GM23338 (cell line): ENCODE measurements around the gene RASSF10. TPM values are rescaled to one million over a fixed set of nuclear protein-coding genes. Genes with fewer than 3 reads are reported as not detected.

Source experiments
- ATAC-seq: fragments of 200-7000 bp; cut with Tn5 transposase; 3 replicates; pipeline ENCODE4 v1.9.1; 2020
- DNase-seq: peaks from one replicate; pipeline ENCODE4 v3.0.0-alpha.2; 2015; ENCODE audit warnings: low spot score
- H2AFZ ChIP-seq: fragments of 200-600 bp; sonication (generic); 2 replicates; pipeline ENCODE4 v1.8.0; 2016; ENCODE audit warnings: antibody characterized with exemption, mild to moderate bottlenecking, moderate library complexity
- H3F3A ChIP-seq: fragments of 200-600 bp; sonication (generic); replicated peaks from 2 replicates; pipeline ENCODE4 v1.8.0; 2017; ENCODE audit warnings: antibody characterized with exemption, mixed run types, low read depth
- H3K27ac ChIP-seq: fragments of 200-600 bp; sonication (generic); 2 replicates; pipeline ENCODE4 v1.6.1; 2016; ENCODE audit warnings: low read depth
- H3K27me3 ChIP-seq: fragments of 200-600 bp; sonication (generic); 2 replicates; pipeline ENCODE4 v1.8.0; 2016; ENCODE audit warnings: mild to moderate bottlenecking, mixed run types, moderate library complexity; ENCODE audit not compliant: insufficient read depth
- H3K36me3 ChIP-seq: fragments of 200-600 bp; sonication (generic); 2 replicates; pipeline ENCODE4 v1.8.0; 2016; ENCODE audit warnings: mild to moderate bottlenecking; ENCODE audit not compliant: insufficient read depth
- H3K4me1 ChIP-seq: fragments of 200-600 bp; sonication (generic); 2 replicates; pipeline ENCODE4 v1.8.0; 2016; ENCODE audit warnings: mild to moderate bottlenecking, moderate library complexity; ENCODE audit not compliant: insufficient read depth
- H3K4me2 ChIP-seq: fragments of 200-600 bp; sonication (generic); 2 replicates; pipeline ENCODE4 v1.7.1; 2017; ENCODE audit warnings: mixed run types
- H3K4me3 ChIP-seq: fragments of 200-600 bp; sonication (generic); 2 replicates; pipeline ENCODE4 v1.6.1; 2016; ENCODE audit warnings: mixed run types
- H3K79me2 ChIP-seq: fragments of 200-600 bp; sonication (generic); replicated peaks from 2 replicates; pipeline ENCODE4 v1.8.0; 2017; ENCODE audit warnings: mild to moderate bottlenecking; ENCODE audit not compliant: insufficient read depth
- H3K9me2 ChIP-seq: fragments of 200-600 bp; sonication (generic); 2 replicates; pipeline ENCODE4 v1.8.0; 2017; ENCODE audit not compliant: insufficient read depth
- H4K20me1 ChIP-seq: fragments of 200-600 bp; sonication (generic); replicated peaks from 2 replicates; pipeline ENCODE4 v1.8.0; 2017; ENCODE audit warnings: mild to moderate bottlenecking; ENCODE audit not compliant: insufficient read depth
- H3K27ac Mint-ChIP-seq: 2 replicates; pipeline ENCODE4 v1.8.0; 2020; ENCODE audit warnings: inconsistent platforms, mild to moderate bottlenecking, moderate library complexity, mixed read lengths
- H3K27me3 Mint-ChIP-seq: 3 replicates; pipeline ENCODE4 v1.8.0; 2022; ENCODE audit warnings: low read depth, mild to moderate bottlenecking, moderate library complexity, mixed read lengths, inconsistent platforms; ENCODE audit not compliant: insufficient read depth, poor library complexity
- H3K36me3 Mint-ChIP-seq: 3 replicates; pipeline ENCODE4 v1.8.0; 2021; ENCODE audit warnings: low read depth, mild to moderate bottlenecking, inconsistent platforms, moderate library complexity, mixed read lengths
- H3K4me1 Mint-ChIP-seq: 3 replicates; pipeline ENCODE4 v1.8.0; 2020; ENCODE audit warnings: mild to moderate bottlenecking, inconsistent platforms, mixed read lengths
- H3K4me3 Mint-ChIP-seq: 3 replicates; pipeline ENCODE4 v1.8.0; 2021; ENCODE audit warnings: moderate library complexity, mild to moderate bottlenecking, inconsistent platforms, mixed read lengths
- H3K9me3 Mint-ChIP-seq: 3 replicates; pipeline ENCODE4 v1.8.0; 2020; ENCODE audit warnings: moderate library complexity, mild to moderate bottlenecking, inconsistent platforms, mixed read lengths
- EZH2phosphoT487 ChIP-seq: fragments of 200-600 bp; sonication (generic); IDR thresholded peaks from one replicate; pipeline ENCODE4 v1.8.1; 2018; ENCODE audit warnings: antibody characterized with exemption; ENCODE audit not compliant: unreplicated experiment
- JUNB ChIP-seq: IDR thresholded peaks from one replicate; pipeline ENCODE4 v1.6.1; 2016; ENCODE audit warnings: antibody characterized with exemption; ENCODE audit not compliant: unreplicated experiment
- ZNF114 ChIP-seq: fragments of 250-450 bp; sonication (Bioruptor Pico); IDR thresholded peaks from 2 replicates; pipeline ENCODE4 v1.5.0; 2020; ENCODE audit warnings: mild to moderate bottlenecking, moderate library complexity
- ZNF331 ChIP-seq: fragments of 250-450 bp; sonication (Bioruptor Pico); IDR thresholded peaks from 2 replicates; pipeline ENCODE4 v1.5.0; 2020; ENCODE audit warnings: low read depth, mild to moderate bottlenecking, moderate library complexity
- polyA plus RNA-seq: library from polyadenylated mRNA; unstranded; fragments of >200 nt; fragmentation: Nextera tagmentation; extraction: Ambion mirVana; gene quantifications from 2 replicates; pipeline ENCODE4 v1.2.1, GENCODE V29; 2016
- total RNA-seq: library from RNA; depleted of rRNA; stranded (reverse); fragments of >200 nt; shearing (Covaris generic); gene quantifications from 2 replicates; pipeline ENCODE4 v1.2.3, GENCODE V29; 2014
- TF ChIP-seq, protein P1 (sequence below): fragments of 250-450 bp; sonication (Bioruptor Pico); IDR thresholded peaks from 2 replicates; pipeline ENCODE4 v1.5.0; 2020; ENCODE audit warnings: mild to moderate bottlenecking, moderate library complexity
- TF ChIP-seq, protein P2 (sequence below): IDR thresholded peaks from one replicate; pipeline ENCODE4 v1.6.1; 2018; ENCODE audit warnings: antibody characterized with exemption; ENCODE audit not compliant: unreplicated experiment
- TF ChIP-seq, protein P3 (sequence below): IDR thresholded peaks from 2 replicates; pipeline ENCODE4 v1.6.1; 2016; ENCODE audit warnings: antibody characterized with exemption

RASSF10 gene
- total and polyA plus RNA-seq, 2 experiments from 2014 or later = 0.13 to 1.8 TPM

DNA sequence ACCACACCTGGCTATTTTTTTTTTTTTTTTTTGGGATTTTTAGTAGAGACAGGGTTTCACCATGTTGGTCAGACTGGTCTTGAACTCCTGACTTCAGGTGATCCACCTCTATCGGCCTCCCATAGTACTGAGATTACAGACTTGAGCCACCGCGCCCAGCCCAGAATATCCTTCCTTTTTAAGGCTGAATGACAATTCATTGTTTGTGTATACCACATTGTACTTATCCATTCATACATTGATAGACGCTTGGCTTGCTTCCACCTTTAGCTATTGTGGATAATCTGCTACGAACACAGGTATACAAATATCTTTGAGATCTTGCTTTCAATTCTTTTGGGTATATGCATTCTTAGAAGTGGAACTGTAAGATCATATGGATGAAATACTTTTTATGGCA, 10.8 kb upstream of the RASSF10 start:
- ATAC-seq (no peak), DNase-seq (no peak)
- H3K4me2 ChIP-seq = no peak overlapping the region
- H3K4me3 ChIP-seq = no peak overlapping the region
- Mint-ChIP-seq H3K9me3 (peaks cover 19% of the 10 kb centered on the region), H3K4me1 (peaks cover 3% of the 10 kb centered on the region; the same call in 1 of the 3 replicates), H3K27me3 (peaks cover 3% of the 10 kb centered on the region), H3K36me3 (peaks cover 10% of the 10 kb centered on the region; the same call in 2 of the 3 replicates), H3K4me3 (no peak overlapping the region), H3K27ac (no peak overlapping the region)
- no peak for TF ChIP-seq EZH2phosphoT487
- TF ChIP-seq JUNB = no peak
- TF ChIP-seq, protein P1, sequence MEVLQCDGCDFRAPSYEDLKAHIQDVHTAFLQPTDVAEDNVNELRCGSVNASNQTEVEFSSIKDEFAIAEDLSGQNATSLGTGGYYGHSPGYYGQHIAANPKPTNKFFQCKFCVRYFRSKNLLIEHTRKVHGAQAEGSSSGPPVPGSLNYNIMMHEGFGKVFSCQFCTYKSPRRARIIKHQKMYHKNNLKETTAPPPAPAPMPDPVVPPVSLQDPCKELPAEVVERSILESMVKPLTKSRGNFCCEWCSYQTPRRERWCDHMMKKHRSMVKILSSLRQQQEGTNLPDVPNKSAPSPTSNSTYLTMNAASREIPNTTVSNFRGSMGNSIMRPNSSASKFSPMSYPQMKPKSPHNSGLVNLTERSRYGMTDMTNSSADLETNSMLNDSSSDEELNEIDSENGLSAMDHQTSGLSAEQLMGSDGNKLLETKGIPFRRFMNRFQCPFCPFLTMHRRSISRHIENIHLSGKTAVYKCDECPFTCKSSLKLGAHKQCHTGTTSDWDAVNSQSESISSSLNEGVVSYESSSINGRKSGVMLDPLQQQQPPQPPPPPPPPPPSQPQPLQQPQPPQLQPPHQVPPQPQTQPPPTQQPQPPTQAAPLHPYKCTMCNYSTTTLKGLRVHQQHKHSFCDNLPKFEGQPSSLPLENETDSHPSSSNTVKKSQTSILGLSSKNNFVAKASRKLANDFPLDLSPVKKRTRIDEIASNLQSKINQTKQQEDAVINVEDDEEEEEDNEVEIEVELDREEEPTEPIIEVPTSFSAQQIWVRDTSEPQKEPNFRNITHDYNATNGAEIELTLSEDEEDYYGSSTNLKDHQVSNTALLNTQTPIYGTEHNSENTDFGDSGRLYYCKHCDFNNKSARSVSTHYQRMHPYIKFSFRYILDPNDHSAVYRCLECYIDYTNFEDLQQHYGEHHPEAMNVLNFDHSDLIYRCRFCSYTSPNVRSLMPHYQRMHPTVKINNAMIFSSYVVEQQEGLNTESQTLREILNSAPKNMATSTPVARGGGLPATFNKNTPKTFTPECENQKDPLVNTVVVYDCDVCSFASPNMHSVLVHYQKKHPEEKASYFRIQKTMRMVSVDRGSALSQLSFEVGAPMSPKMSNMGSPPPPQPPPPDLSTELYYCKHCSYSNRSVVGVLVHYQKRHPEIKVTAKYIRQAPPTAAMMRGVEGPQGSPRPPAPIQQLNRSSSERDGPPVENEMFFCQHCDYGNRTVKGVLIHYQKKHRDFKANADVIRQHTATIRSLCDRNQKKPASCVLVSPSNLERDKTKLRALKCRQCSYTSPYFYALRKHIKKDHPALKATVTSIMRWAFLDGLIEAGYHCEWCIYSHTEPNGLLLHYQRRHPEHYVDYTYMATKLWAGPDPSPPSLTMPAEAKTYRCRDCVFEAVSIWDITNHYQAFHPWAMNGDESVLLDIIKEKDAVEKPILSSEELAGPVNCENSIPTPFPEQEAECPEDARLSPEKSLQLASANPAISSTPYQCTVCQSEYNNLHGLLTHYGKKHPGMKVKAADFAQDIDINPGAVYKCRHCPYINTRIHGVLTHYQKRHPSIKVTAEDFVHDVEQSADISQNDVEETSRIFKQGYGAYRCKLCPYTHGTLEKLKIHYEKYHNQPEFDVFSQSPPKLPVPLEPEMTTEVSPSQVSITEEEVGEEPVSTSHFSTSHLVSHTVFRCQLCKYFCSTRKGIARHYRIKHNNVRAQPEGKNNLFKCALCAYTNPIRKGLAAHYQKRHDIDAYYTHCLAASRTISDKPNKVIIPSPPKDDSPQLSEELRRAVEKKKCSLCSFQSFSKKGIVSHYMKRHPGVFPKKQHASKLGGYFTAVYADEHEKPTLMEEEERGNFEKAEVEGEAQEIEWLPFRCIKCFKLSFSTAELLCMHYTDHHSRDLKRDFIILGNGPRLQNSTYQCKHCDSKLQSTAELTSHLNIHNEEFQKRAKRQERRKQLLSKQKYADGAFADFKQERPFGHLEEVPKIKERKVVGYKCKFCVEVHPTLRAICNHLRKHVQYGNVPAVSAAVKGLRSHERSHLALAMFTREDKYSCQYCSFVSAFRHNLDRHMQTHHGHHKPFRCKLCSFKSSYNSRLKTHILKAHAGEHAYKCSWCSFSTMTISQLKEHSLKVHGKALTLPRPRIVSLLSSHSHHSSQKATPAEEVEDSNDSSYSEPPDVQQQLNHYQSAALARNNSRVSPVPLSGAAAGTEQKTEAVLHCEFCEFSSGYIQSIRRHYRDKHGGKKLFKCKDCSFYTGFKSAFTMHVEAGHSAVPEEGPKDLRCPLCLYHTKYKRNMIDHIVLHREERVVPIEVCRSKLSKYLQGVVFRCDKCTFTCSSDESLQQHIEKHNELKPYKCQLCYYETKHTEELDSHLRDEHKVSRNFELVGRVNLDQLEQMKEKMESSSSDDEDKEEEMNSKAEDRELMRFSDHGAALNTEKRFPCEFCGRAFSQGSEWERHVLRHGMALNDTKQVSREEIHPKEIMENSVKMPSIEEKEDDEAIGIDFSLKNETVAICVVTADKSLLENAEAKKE = no peak
- no peaks in the 10 kb centered on the region for H3F3A ChIP-seq
- 0 out of 2 replicates have a peak, but pooled peaks cover 4% of the 10 kb centered on the region for H3K4me1 ChIP-seq
- H3K27me3 ChIP-seq = no peaks in the 10 kb centered on the region
- H3K27ac ChIP-seq = no peak overlapping the region
- no peaks in the 10 kb centered on the region for H3K36me3 ChIP-seq
- peaks cover 3% of the 10 kb centered on the region; the same call in 1 of the 2 replicates for H3K9me2 ChIP-seq
- no peaks in the 10 kb centered on the region for H4K20me1 ChIP-seq
- no peak overlapping the region for H2AFZ ChIP-seq
- no peaks in the 10 kb centered on the region for H3K79me2 ChIP-seq

DNA sequence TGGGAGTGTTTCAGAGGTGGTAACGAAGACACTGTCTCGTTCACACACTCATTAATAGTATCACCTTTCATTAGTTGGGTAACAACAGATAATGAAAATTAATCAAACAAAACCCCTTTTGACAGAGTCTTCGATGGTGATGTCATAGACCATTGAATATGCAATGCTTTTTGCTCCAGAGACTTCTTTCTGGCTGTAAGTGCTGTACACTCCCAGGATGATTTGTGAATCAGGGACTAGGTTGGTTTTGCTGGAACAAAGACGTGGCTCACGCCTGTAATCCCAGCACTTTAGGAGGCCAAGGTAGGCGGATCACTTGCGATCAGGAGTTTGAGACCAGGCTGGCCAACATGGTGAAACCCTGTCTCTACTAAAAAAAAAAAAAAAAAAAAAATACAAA, 9.5 kb upstream of the RASSF10 start:
- peaks cover 19% of the 10 kb centered on the region for H3K9me3 Mint-ChIP-seq
- no peaks in the 10 kb centered on the region for H3K27me3 ChIP-seq
- H3K36me3 ChIP-seq = no peaks in the 10 kb centered on the region
- H3K4me1 Mint-ChIP-seq = peaks cover 14% of the 10 kb centered on the region
- no peak for ATAC-seq
- H3K4me1 ChIP-seq = peaks cover 10% of the 10 kb centered on the region; the same call in 1 of the 2 replicates
- H3F3A ChIP-seq = no peaks in the 10 kb centered on the region
- 0 out of 2 replicates have a peak, but pooled peaks cover 6% of the 10 kb centered on the region for H3K9me2 ChIP-seq
- H3K79me2 ChIP-seq = no peaks in the 10 kb centered on the region
- H2AFZ ChIP-seq = no peak overlapping the region
- H3K4me3 ChIP-seq = no peak overlapping the region
- H4K20me1 ChIP-seq = no peaks in the 10 kb centered on the region
- H3K36me3 Mint-ChIP-seq = peaks cover 10% of the 10 kb centered on the region; the same call in 2 of the 3 replicates
- DNase-seq = no peak
- H3K27ac Mint-ChIP-seq = no peak overlapping the region
- no peak overlapping the region for H3K4me3 Mint-ChIP-seq
- H3K4me2 ChIP-seq = no peak overlapping the region
- peaks cover 3% of the 10 kb centered on the region for H3K27me3 Mint-ChIP-seq
- no peak overlapping the region for H3K27ac ChIP-seq
- TF ChIP-seq ZNF331 (CRISPR knock-in tag) (no peak), EZH2phosphoT487 (no peak), ZNF114 (no peak)
- TF ChIP-seq, protein P2, sequence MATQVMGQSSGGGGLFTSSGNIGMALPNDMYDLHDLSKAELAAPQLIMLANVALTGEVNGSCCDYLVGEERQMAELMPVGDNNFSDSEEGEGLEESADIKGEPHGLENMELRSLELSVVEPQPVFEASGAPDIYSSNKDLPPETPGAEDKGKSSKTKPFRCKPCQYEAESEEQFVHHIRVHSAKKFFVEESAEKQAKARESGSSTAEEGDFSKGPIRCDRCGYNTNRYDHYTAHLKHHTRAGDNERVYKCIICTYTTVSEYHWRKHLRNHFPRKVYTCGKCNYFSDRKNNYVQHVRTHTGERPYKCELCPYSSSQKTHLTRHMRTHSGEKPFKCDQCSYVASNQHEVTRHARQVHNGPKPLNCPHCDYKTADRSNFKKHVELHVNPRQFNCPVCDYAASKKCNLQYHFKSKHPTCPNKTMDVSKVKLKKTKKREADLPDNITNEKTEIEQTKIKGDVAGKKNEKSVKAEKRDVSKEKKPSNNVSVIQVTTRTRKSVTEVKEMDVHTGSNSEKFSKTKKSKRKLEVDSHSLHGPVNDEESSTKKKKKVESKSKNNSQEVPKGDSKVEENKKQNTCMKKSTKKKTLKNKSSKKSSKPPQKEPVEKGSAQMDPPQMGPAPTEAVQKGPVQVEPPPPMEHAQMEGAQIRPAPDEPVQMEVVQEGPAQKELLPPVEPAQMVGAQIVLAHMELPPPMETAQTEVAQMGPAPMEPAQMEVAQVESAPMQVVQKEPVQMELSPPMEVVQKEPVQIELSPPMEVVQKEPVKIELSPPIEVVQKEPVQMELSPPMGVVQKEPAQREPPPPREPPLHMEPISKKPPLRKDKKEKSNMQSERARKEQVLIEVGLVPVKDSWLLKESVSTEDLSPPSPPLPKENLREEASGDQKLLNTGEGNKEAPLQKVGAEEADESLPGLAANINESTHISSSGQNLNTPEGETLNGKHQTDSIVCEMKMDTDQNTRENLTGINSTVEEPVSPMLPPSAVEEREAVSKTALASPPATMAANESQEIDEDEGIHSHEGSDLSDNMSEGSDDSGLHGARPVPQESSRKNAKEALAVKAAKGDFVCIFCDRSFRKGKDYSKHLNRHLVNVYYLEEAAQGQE = no peak
- TF ChIP-seq, protein P3, sequence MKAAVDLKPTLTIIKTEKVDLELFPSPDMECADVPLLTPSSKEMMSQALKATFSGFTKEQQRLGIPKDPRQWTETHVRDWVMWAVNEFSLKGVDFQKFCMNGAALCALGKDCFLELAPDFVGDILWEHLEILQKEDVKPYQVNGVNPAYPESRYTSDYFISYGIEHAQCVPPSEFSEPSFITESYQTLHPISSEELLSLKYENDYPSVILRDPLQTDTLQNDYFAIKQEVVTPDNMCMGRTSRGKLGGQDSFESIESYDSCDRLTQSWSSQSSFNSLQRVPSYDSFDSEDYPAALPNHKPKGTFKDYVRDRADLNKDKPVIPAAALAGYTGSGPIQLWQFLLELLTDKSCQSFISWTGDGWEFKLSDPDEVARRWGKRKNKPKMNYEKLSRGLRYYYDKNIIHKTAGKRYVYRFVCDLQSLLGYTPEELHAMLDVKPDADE = no peak
